GM19043 (cell line): ENCODE data around the gene GPR75.
"Not testable (repeated sequence)": the region's sequence is repeated elsewhere in the genome, so short reads cannot be mapped to it uniquely, and the experiment has no call there.

Experiments
- ATAC-seq: cut with Tn5 transposase; IDR thresholded peaks from one replicate; pipeline ENCODE4 v1.9.1; 2021; ENCODE audit warnings: low read depth; ENCODE audit not compliant: unreplicated experiment

GPR75 gene

GRCh38 chr2:53854678-53855077 is 5.1 kb downstream of the GPR75 start:
- ATAC-seq = no peak

- ATAC-seq = no peak
Observed at GRCh38 chr2:53852532-53852931, 7.2 kb downstream of the GPR75 start.

GRCh38 chr2:53851052-53851757 is 8.6 kb downstream of the GPR75 start:
- not testable (repeated sequence) for ATAC-seq

GRCh38 chr2:53848062-53848461 is 11.7 kb downstream of the GPR75 start:
- ATAC-seq = no peak

GRCh38 chr2:53843595-53843994 is 16.2 kb downstream of the GPR75 start:
- no peak for ATAC-seq

- no peak for ATAC-seq
Observed at GRCh38 chr2:53842891-53843290, 16.9 kb downstream of the GPR75 start.

DNA sequence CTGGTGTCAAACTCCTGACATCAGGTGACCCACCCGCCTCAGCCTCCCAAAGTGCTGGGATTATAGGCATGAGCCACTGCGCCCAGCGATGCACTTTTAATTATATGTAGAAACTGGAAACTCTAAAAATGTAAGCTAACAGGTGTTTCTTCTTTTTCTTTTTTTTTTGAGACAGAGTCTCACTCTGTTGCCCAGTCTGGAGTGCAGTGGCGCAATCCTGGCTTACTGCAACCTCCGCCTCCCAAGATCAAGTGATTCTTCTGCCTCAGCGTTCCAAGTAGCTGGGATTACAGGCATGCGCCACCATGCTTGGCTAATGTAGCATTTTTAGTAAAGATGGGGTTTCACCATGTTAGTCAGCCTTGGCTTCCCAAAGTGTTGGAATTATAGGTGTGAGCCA is 18.1 kb downstream of the GPR75 start:
- ATAC-seq = not testable (repeated sequence)

DNA sequence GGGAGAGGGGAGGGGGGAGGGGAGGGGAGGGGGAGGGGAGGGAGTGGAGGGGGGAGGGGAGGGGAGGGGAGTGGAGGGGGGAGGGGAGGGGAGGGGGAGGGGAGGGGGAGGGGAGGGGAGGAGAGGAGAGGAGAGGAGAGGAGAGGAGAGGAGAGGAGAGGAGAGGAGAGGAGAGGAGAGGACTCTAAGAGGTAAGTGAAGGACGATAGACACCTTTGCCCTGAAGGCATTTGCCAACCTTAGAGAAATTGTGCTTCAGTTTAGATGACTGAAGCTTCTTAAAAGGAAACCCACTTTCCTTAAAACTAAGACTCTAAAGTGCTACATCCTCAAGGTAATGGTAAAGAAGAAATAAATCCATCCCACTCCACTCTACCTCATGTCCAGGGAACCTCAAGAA is 19.2 kb downstream of the GPR75 start:
- no peak for ATAC-seq

DNA sequence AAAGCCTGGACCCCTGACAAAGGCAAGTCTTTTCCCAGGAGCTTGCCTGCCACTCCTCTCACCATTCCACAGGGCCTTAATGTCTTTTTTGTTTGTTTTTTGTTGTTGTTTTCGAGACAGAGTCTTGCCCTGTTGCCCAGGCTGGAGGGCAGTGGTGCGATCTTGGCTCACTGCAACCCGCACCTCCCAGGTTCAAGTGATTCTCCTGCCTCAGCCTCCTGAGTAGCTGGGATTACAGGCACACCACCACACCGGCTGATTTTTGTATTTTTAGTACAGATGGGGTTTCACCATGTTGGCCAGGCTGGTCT is 29.8 kb downstream of the GPR75 start:
- not testable (repeated sequence) for ATAC-seq

- no peak for ATAC-seq
Observed at GRCh38 chr2:53829273-53829979, 30.3 kb downstream of the GPR75 start.

- no peak for ATAC-seq
Observed at GRCh38 chr2:53828331-53828730, 31.4 kb downstream of the GPR75 start.

DNA sequence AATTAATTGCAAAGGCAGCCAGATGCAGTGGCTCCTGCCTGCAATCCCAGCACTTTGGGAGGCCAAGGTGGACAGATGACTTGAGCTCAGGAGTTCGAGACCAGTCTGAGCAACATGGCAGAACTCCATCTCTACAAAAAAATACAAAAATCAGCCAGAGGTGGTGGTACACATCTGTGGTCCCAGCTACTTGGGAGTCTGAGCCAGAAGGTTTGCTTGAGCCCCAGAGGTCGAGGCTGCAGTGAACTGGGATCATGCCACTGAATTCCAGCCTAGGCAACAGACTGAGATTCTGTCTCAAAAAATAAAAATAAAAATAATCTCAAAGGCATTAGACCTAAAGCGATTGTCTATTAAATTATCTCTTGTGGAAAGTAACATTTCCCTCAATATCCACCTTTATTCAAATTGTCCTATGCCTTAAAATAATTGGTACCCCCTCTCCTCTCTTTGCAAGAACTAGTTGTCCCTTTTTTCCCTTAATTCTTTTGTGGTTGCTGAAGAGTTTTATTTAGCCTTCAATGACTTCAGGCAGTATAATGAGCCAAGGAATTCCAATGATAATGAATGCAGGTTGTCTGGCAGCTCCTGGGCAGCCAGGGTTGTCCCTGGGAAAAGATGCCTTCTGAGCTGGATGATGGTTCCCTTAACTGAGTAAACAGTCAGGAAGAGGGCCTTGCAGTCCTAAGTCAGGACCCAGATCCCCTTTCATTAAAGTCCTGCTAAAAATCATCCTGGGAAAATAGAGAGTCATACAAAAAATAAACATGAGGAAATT is 32.2 kb downstream of the GPR75 start:
- no peak for ATAC-seq

DNA sequence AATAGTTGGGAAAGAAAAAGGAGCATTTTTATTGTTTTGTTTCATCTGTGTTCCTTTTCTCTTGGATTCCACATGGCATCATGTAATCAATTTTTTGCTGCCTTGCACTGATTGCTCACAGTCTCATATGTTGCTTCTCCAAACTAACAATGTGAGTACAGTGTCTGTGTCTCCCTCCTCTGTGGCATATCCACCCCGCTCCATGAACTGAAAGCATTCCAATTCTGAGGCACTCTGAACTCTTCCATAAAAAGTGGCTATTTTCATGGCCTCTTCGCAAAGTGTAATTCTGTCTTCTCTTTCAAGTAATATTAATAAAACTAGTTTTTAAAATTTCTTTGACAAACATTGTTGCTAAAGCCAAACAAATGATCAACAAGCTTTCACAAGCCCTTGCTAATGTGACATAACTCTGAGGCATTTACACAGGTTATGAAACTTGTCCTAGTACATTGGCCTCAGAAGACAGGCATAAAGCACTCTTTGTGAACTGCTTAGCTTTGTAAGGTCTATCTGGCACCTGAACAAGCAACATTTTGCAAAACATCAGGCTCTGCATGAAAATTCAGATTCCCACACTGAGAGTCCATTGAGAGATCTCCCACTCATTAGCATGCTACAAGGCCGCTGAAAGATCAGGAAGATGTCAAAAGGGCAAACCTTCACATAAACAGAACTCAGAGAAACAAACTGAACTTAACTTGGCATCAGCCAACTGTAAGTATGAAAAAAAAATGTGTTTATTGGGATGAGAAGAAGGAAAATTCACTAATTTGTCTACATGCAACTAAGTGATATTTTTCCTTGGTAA is 33.0 kb downstream of the GPR75 start:
- no peak for ATAC-seq

GRCh38 chr2:53826030-53826410 is 33.7 kb downstream of the GPR75 start:
- ATAC-seq = no peak

GRCh38 chr2:53823639-53824038 is 36.1 kb downstream of the GPR75 start:
- ATAC-seq = not testable (repeated sequence)

DNA sequence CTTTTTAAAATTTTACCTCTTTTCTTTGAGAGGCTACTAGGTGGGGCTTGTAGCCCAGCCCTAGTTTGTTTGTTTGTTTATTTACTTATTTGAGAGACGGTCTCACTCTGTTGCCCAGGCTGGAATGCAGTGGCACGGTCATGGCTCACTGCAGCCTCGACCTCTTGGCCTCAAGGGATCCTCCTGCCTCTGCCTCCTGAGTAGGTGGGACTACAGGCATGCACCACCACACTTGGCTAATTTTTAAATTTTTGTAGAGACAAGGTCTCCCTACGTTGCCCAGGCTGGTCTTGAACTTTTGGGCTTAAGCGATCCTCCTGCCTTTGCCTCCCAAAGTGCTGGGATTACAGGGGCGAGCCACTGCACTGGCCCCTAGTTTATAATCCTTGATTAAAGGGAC is 38.0 kb downstream of the GPR75 start:
- ATAC-seq = no peak

DNA sequence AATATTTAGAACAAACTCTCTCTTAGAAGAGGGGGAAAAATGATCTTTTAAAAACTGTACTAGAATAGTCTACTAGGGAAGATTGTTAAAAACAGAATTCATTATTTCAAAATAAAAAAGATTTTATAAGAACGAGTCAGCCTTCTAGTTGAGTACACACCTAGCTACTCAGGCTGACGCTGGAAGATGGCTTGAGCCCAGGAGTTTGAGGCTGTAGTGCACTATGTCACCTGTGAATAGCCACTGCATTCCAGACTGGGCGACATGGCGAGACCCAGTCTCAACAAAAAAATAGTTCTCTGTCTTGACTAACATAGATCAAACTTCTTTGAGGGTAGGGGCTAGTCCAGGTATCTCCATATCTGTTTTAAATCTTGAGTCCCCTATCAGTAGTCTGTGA is 39.1 kb downstream of the GPR75 start:
- no peak for ATAC-seq

GRCh38 chr2:53820048-53820447 is 39.7 kb downstream of the GPR75 start:
- ATAC-seq = no peak

DNA sequence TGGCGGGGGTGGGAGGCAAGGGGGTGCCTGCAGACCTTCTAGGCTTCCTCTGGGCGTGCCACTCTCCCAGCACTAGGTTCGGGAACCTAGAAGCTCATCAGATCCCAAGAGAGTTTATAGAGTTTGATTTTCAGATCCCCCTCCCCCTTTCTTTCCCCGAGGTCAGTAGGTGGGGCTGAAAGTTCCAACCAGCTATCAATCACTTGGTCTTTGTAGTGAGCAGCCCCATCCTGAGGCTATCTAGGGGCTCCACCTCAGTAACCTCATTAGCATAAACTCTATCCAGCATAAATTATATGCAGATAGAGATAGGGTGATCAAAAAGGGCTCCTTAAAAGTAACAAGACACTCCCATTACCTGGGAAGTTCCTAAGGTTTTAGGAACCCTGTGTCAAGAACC is 40.1 kb downstream of the GPR75 start:
- ATAC-seq = no peak

- no peak for ATAC-seq
Observed at GRCh38 chr2:53818854-53819435, 40.8 kb downstream of the GPR75 start.

DNA sequence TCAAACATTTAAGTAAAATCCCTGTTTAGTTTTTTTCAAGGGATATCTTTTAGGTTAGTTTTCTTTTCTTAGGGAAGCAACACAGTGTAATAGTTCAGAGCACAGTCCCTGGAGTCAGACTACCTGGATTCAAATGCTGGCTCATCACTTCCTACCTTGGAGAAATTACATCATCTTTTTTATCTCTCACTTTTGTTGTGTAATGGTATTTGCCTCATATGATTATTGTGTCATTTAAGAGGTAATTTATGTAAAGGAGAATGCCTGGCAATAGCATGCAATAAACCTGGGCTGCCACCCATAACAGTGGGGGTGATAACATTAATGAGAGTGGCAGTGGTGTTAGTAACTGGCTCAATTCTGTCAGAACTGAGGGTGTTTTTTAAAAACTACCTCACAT is 46.6 kb downstream of the GPR75 start:
- ATAC-seq = no peak
